ENCODE results near the gene MCAT.

- TF ChIP-seq CTCF (IDR thresholded peaks at IDR 0.05; ENCODE audit: insufficient read depth, low read length) (no peak), POLR2AphosphoS5 (IDR thresholded peaks at IDR 0.05; ENCODE audit: low read depth) (no peak)
These were observed 17.4 kb upstream of the MCAT start for GRCh38 chr22:43160497-43161126.

All from HL-60 (cell line).